OCI-LY1 (cell line): ENCODE measurements around the gene NLN.

ENCODE experiments used
- H2AFZ ChIP-seq: fragments of 200-600 bp; sonication (generic), shearing (Covaris generic); 2 replicates; pipeline ENCODE4 v1.6.0; 2014; ENCODE audit warnings: antibody characterized with exemption, mild to moderate bottlenecking, low read length
- H3F3A ChIP-seq: fragments of 200-600 bp; sonication (generic), shearing (Covaris generic); 2 replicates; pipeline ENCODE4 v1.6.0; 2014; ENCODE audit warnings: mild to moderate bottlenecking, antibody characterized with exemption, low read length, moderate library complexity; ENCODE audit not compliant: insufficient read depth
- H3K27ac ChIP-seq: fragments of 200-600 bp; sonication (generic); 2 replicates; pipeline ENCODE4 v1.5.1; 2014; ENCODE audit warnings: low read length, mixed run types, mild to moderate bottlenecking, low read depth; ENCODE audit not compliant: poor library complexity, severe bottlenecking
- H3K27me3 ChIP-seq: fragments of 200-600 bp; sonication (generic); 2 replicates; pipeline ENCODE4 v1.6.0; 2014; ENCODE audit warnings: antibody characterized with exemption, mild to moderate bottlenecking, low read length, moderate library complexity; ENCODE audit not compliant: insufficient read depth
- H3K36me3 ChIP-seq: fragments of 200-600 bp; sonication (generic); 2 replicates; pipeline ENCODE4 v1.6.1; 2014; ENCODE audit warnings: mild to moderate bottlenecking, antibody characterized with exemption, low read length, moderate library complexity, mixed read lengths; ENCODE audit not compliant: insufficient read depth
- H3K4me1 ChIP-seq: fragments of 200-600 bp; sonication (generic); 2 replicates; pipeline ENCODE4 v1.5.1; 2014; ENCODE audit warnings: mild to moderate bottlenecking, low read length, moderate library complexity; ENCODE audit not compliant: insufficient read depth, severe bottlenecking
- H3K4me2 ChIP-seq: fragments of 200-600 bp; sonication (generic), shearing (Covaris generic); 2 replicates; pipeline ENCODE4 v1.6.1; 2014; ENCODE audit warnings: low read length
- H3K4me3 ChIP-seq: fragments of 200-600 bp; sonication (generic); 2 replicates; pipeline ENCODE4 v1.5.1; 2014; ENCODE audit warnings: low read length, low read depth, mild to moderate bottlenecking, mixed read lengths; ENCODE audit not compliant: poor library complexity, severe bottlenecking
- H3K79me2 ChIP-seq: fragments of 200-600 bp; shearing (Covaris generic); 2 replicates; pipeline ENCODE4 v1.6.1; 2016; ENCODE audit warnings: mixed run types, low read length, mixed read lengths; ENCODE audit not compliant: insufficient read depth
- H3K9ac ChIP-seq: fragments of 200-600 bp; sonication (generic), shearing (Covaris generic); 2 replicates; pipeline ENCODE4 v1.6.1; 2014; ENCODE audit warnings: mild to moderate bottlenecking, low read length, mixed read lengths
- H3K9me2 ChIP-seq: fragments of 200-600 bp; sonication (generic), shearing (Covaris generic); 2 replicates; pipeline ENCODE4 v1.6.1; 2014; ENCODE audit warnings: low read depth, mild to moderate bottlenecking, low read length, mixed read lengths
- H3K9me3 ChIP-seq: fragments of 200-600 bp; shearing (Covaris generic); 2 replicates; pipeline ENCODE4 v1.6.1; 2014; ENCODE audit warnings: low read length, mixed read lengths
- H4K20me1 ChIP-seq: fragments of 200-600 bp; sonication (generic), shearing (Covaris generic); 2 replicates; pipeline ENCODE4 v1.6.0; 2016; ENCODE audit warnings: mild to moderate bottlenecking, low read length; ENCODE audit not compliant: insufficient read depth
- CTCF ChIP-seq: fragments of 200-600 bp; sonication (generic), shearing (Covaris generic); IDR thresholded peaks from 2 replicates; pipeline ENCODE4 v1.5.1; 2017; ENCODE audit warnings: mild to moderate bottlenecking, antibody characterized with exemption, low read length, moderate library complexity, mixed read lengths
- EZH2 ChIP-seq: fragments of 200-600 bp; sonication (generic), shearing (Covaris generic); IDR thresholded peaks from 2 replicates; pipeline ENCODE4 v1.8.0; 2017; ENCODE audit warnings: borderline replicate concordance, mixed run types, mild to moderate bottlenecking, antibody characterized with exemption, low read length, moderate library complexity, mixed read lengths

The NLN gene

DNA sequence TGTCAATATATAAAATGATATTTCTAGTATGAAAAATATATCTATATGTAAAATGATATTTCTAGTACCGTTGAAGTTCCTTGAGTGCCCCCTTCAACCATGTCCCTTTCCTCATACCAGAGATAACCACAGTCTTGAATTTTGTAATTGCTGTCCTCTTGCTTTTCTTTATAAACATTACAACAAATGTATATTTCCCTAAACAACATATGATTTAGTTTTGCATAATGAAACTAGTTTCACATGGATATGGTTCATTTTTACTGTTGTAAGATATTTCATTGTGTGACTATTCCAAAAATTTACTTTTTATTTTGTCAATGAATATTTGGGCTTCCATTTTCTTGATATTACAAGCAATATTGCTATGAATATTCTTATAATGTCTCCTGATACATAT is 14.0 kb downstream of the NLN start:
- Histone ChIP-seq H3K4me1 (peaks cover 10% of the 10 kb centered on the region), H3K27me3 (no peaks in the 10 kb centered on the region), H3K79me2 (peaks cover 5% of the 10 kb centered on the region; the same call in 1 of the 2 replicates), H3K36me3 (0 out of 2 replicates have a peak, but pooled peaks cover 3% of the 10 kb centered on the region), H3K9me3 (0 out of 2 replicates have a peak, but pooled peaks cover 3% of the 10 kb centered on the region), H3K4me2 (no peak overlapping the region), H3K9me2 (no peaks in the 10 kb centered on the region), H2AFZ (no peak overlapping the region), H4K20me1 (no peaks in the 10 kb centered on the region), H3K9ac (no peak overlapping the region), H3K4me3 (no peak overlapping the region), H3F3A (no peaks in the 10 kb centered on the region), H3K27ac (no peak overlapping the region)
- TF ChIP-seq CTCF: no peak
- no peak for TF ChIP-seq EZH2

DNA sequence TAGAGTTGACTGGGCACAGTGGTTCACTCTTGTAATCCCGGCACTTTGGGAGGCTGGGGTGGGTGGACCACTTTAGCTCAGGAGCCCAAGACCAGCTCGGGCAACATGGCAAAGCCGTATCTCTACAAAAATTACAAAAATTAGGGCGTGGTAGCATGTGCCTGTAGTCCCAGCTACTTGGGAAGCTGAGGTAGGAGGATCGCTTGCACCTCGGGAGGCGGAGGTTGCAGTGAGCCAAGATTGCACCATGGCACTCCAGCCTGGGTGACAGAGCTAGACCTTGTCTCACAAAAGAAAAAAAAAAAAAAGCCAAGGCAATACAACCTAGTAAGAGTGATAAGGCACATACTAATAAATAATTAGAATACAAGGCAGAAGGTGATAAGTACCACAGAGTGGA is 15.8 kb downstream of the NLN start:
- Histone ChIP-seq H3K79me2 (peaks cover 5% of the 10 kb centered on the region; the same call in 1 of the 2 replicates), H3K4me2 (no peak overlapping the region), H3K4me1 (peaks cover 14% of the 10 kb centered on the region), H4K20me1 (no peaks in the 10 kb centered on the region), H3K9me3 (0 out of 2 replicates have a peak, but pooled peaks cover 3% of the 10 kb centered on the region), H2AFZ (no peak overlapping the region), H3K4me3 (no peak overlapping the region), H3K9me2 (no peaks in the 10 kb centered on the region), H3K27ac (no peak overlapping the region), H3K9ac (no peak overlapping the region), H3F3A (no peaks in the 10 kb centered on the region), H3K36me3 (0 out of 2 replicates have a peak, but pooled peaks cover 3% of the 10 kb centered on the region), H3K27me3 (no peaks in the 10 kb centered on the region)
- no peak for TF ChIP-seq EZH2
- no peak for TF ChIP-seq CTCF

DNA sequence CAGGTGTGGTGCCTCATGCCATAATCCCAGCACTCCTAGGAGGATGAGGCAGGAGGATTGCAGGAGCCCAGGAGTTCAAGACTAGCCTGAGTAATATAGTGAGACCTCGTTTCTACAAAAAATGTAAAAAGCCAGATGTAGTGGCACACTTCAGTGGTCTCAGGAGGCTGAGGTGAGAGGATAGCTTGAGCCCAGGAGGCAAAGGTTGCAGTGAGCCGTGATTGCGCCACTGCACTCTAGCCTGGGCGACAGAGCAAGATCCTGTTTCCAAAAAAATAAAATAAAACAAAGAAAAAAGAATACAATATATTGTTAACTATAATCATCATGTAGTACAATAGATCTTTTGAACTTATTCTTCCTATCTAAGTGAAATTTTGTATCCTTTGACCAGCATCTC is 16.3 kb downstream of the NLN start:
- Histone ChIP-seq H4K20me1 (no peaks in the 10 kb centered on the region), H3K36me3 (0 out of 2 replicates have a peak, but pooled peaks cover 3% of the 10 kb centered on the region), H3K9ac (no peak overlapping the region), H2AFZ (no peak overlapping the region), H3K27ac (no peak overlapping the region), H3K27me3 (no peaks in the 10 kb centered on the region), H3K9me3 (0 out of 2 replicates have a peak, but pooled peaks cover 3% of the 10 kb centered on the region), H3F3A (no peaks in the 10 kb centered on the region), H3K4me1 (peaks cover 14% of the 10 kb centered on the region), H3K9me2 (no peaks in the 10 kb centered on the region), H3K4me2 (no peak overlapping the region), H3K4me3 (no peak overlapping the region), H3K79me2 (peaks cover 5% of the 10 kb centered on the region)
- no peak for TF ChIP-seq EZH2

- H3F3A ChIP-seq: no peaks in the 10 kb centered on the region
- no peak overlapping the region for H3K9ac ChIP-seq
- H3K27me3 ChIP-seq: no peaks in the 10 kb centered on the region
- H3K9me2 ChIP-seq: no peaks in the 10 kb centered on the region
- H4K20me1 ChIP-seq: no peaks in the 10 kb centered on the region
- H3K9me3 ChIP-seq: 0 out of 2 replicates have a peak, but pooled peaks cover 3% of the 10 kb centered on the region
- no peak overlapping the region for H3K4me2 ChIP-seq
- H3K4me1 ChIP-seq: peaks cover 13% of the 10 kb centered on the region
- no peak overlapping the region for H2AFZ ChIP-seq
- TF ChIP-seq CTCF (no peak), EZH2 (no peak)
- H3K79me2 ChIP-seq: peaks cover 5% of the 10 kb centered on the region
- 0 out of 2 replicates have a peak, but pooled peaks cover 3% of the 10 kb centered on the region for H3K36me3 ChIP-seq
- no peak overlapping the region for H3K4me3 ChIP-seq
- H3K27ac ChIP-seq: no peak overlapping the region
These were observed 17.2 kb downstream of the NLN start for GRCh38 chr5:65739162-65739561.
